ENCODE measurements around the gene SLC25A43. TPM values are rescaled to one million over a fixed set of nuclear protein-coding genes. Genes with fewer than 3 reads are reported as not detected.
A peak's percentile ranks its signal among the peaks of the same experiment; 100 is the strongest.

The SLC25A43 gene
- total RNA-seq, 1 experiment from 2014 or later, result 17.0 TPM

GRCh38 chrX:119495734-119496726, 96.9 kb downstream of the SLC25A43 start:
- no peak for DNase-seq (ENCODE audit: low read depth)

DNA sequence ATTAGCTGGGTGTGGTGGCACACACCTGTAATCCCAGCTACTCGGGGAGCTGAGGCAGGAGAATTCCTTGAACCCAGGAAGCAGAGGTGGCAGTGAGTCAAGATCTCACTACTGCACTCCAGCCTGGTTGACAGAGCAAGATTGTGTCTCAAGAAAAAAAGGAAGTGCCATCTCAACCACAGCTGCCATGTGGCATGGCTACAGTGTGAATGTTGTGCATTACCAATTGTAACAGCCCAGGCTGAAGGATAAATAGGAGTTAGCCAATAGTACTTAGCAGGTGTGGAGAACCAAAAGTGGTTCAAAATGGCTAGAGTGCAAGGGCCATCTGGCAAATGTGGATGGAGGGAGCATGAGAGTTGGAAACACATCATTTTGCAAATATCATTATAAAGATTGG, 98.0 kb downstream of the SLC25A43 start:
- no peak for DNase-seq (ENCODE audit: low read depth)

DNA sequence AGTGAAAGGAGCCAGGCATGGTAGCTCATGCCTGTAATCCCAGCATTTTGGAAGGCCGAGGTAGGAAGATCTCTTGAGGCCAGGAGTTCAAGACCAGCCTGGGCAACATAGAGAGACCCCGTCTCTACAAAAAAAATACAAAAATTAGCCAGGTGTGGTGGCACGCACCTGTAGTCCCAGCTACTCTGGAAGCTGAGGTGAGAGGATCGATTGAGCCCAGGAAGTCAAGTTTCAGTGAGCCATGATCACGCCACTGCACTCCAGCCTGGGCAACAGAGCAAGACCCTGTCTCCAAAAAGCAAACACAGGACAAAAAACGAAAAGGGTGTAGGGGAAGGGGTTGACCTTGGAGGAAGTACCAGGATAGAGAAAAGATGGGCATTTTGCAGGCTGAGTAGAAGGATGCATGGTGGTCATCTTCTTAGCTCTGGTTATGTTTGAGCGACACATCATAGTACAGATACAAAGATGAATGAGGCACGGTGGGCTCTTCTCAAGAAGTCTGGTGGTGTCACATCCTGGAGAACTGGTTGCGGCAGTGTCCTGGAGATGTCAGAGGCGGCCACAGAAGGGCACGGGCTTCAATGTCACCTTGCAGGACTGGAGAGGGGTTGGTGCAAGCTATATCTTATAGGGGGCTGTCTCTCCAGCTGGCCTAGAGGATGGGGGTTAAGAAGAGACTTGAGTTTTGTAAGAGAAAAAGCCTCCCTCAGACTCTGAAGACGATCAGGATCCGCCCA, 101.1 kb downstream of the SLC25A43 start:
- no peak for DNase-seq (ENCODE audit: low read depth)

DNA sequence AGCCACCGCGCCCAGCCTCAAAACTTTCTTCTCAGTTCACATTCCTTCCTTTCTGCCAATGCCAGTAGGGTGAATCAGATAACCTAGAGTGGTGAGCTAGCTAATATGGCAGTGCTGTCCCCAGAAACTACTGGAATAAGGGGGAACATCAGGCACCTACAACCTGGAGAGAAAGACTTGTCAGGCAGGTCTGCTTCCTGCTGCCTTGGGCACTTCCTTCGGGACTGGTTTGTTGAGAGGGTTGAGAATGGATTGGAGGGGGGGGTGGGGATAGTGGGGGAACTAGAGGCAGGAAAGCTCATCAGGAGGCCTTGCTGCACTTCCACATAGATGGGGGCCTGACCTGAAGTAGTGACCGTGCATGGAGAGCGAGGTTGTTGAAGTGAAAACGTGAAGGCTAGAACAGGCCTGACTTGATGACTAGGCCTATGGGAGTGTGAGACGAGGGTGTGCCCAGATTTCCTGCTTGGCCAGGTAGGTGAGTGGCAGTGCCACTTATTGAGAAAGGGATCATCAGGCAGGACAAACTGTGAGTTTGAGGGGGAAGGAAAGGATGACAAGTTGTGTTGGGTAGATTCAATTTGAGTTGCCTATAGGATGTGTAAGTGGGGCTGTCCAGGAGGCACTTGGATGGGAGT, 102.5 kb downstream of the SLC25A43 start:
- DNase-seq (ENCODE audit: low read depth), result no peak

DNA sequence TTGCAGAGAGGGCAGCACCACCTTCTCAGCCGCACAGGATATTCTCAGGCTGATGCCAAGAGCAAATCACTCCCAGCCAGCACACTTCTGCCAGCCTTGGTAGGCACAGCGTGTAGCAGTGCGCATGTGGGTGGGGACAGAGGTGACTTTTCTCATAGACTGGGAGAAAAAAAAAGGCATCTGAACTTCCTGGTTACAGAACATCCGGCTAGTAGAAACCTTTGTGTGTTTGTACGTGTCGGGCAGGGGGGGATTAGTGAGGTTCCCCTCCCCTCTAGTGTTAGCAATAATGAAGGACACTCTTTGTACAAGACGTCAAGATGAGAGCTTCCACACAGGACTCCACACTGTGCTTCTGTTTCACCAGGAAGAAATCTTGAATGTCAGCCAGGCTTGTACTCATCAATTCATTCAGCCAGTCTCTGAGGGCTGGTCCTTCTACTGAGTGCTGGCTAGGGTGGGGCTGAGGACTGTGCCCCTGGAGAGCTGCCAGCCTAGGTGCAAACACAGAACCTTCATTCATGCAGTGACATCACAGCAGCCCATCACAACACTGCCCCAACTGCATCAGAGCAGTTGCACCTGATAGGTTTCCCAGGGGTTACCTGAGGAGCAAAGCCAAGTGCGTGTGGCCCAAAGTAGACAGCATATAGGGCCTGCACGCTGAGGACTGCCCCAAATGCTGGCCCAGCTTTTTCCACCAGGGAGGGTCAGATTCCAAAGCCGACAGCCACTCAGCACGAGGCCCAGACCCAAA, 103.8 kb downstream of the SLC25A43 start:
- DNase-seq (ENCODE audit: low read depth), result peak; percentile 20

- peak; percentile 85 for DNase-seq (ENCODE audit: low read depth)
Measured at GRCh38 chrX:119503484-119503861, 104.3 kb downstream of the SLC25A43 start.

Other genes with a start within 250 kb of the SLC25A43 start
- 174 and 186 TPM in 2 replicates for gene PGRMC1, start 163.1 kb upstream of the SLC25A43 start, total RNA-seq (2014; rRNA removed)
- 232 and 250 TPM in 2 replicates for gene SLC25A5, start 69.1 kb downstream of the SLC25A43 start, total RNA-seq (2014; rRNA removed)
- 19.1 and 24.5 TPM in 2 replicates for gene STEEP1, start 166.1 kb downstream of the SLC25A43 start, total RNA-seq (2014; rRNA removed)
- gene UBE2A, start 175.2 kb downstream of the SLC25A43 start, total RNA-seq (2014; rRNA removed), result 38.5 and 42.2 TPM in 2 replicates
- gene NKRF, start 207.1 kb downstream of the SLC25A43 start, total RNA-seq (2014; rRNA removed), result 4.6 and 7.0 TPM in 2 replicates

Measured in LHCN-M2 (cell line).